ENCODE data around the gene HYLS1. TPM values are rescaled to one million over a fixed set of nuclear protein-coding genes. Genes with fewer than 3 reads are reported as not detected.
"Not testable (repeated sequence)": the region's sequence is repeated elsewhere in the genome, so short reads cannot be mapped to it uniquely, and the experiment has no call there.

HYLS1 gene
- total RNA-seq: 6.5 and 6.8 TPM in 2 replicates

- peaks cover 12% of the 10 kb centered on the region for H3K36me3 Mint-ChIP-seq (ENCODE audit: low read depth)
- DNase-seq (ENCODE audit: low spot score): peak; percentile 99
- peak within 1 kb of the TSS; percentile 82 for H3K4me3 Mint-ChIP-seq
- intact Hi-C loops (cut with micrococcal nuclease): loop anchor here (1.0 to 5.0 kb wide), 16 partner anchors 16 to 1214 kb away; partner anchors contain the start of genes CCDC15, CHEK1, EI24 and FAM118B
- peak within 1 kb of the TSS; percentile 97 for H3K27ac Mint-ChIP-seq
- peaks cover 6% of the 10 kb centered on the region for H3K27me3 Mint-ChIP-seq (ENCODE audit: insufficient read depth)
- peaks cover 35% of the 10 kb centered on the region for H3K4me1 Mint-ChIP-seq (ENCODE audit: low read depth)
- H3K9me3 Mint-ChIP-seq: no peaks in the 10 kb centered on the region
Observed at GRCh38 chr11:125887373-125888324, at the start of gene HYLS1. Gene HYLS1 (plus strand): TSS chr11:125887668. CDS start chr11:125899369, 11,701 bp downstream.

GRCh38 chr11:125842321-125842948 lies 45.0 kb upstream of the HYLS1 start:
- Mint-ChIP-seq H3K4me1 (ENCODE audit: low read depth) (no peaks in the 10 kb centered on the region), H3K27ac (no peak overlapping the region), H3K27me3 (ENCODE audit: insufficient read depth) (peaks cover 3% of the 10 kb centered on the region), H3K36me3 (ENCODE audit: low read depth) (no peaks in the 10 kb centered on the region), H3K9me3 (peaks cover 30% of the 10 kb centered on the region), H3K4me3 (no peak overlapping the region)
- DNase-seq (ENCODE audit: low spot score): no peak
- intact Hi-C loops (cut with micrococcal nuclease): no loop called here

- peaks cover 5% of the 10 kb centered on the region for H3K27me3 Mint-ChIP-seq (ENCODE audit: insufficient read depth)
- H3K36me3 Mint-ChIP-seq (ENCODE audit: low read depth): no peaks in the 10 kb centered on the region
- H3K4me3 Mint-ChIP-seq: no peak overlapping the region
- H3K4me1 Mint-ChIP-seq (ENCODE audit: low read depth): no peaks in the 10 kb centered on the region
- H3K9me3 Mint-ChIP-seq: peaks cover 36% of the 10 kb centered on the region
- no peak overlapping the region for H3K27ac Mint-ChIP-seq
- intact Hi-C loops (cut with micrococcal nuclease): no loop called here
- no peak for DNase-seq (ENCODE audit: low spot score)
Observed at GRCh38 chr11:125846188-125846587, 41.3 kb upstream of the HYLS1 start.

GRCh38 chr11:125857670-125858069 lies 29.8 kb upstream of the HYLS1 start:
- H3K27ac Mint-ChIP-seq; H3K4me3 Mint-ChIP-seq; H3K9me3 Mint-ChIP-seq; H3K36me3 Mint-ChIP-seq (ENCODE audit: low read depth); DNase-seq (ENCODE audit: low spot score); H3K4me1 Mint-ChIP-seq (ENCODE audit: low read depth); H3K27me3 Mint-ChIP-seq (ENCODE audit: insufficient read depth); intact Hi-C loops (cut with micrococcal nuclease): not testable (repeated sequence)

- H3K27ac Mint-ChIP-seq; DNase-seq (ENCODE audit: low spot score); H3K9me3 Mint-ChIP-seq; intact Hi-C loops (cut with micrococcal nuclease); H3K27me3 Mint-ChIP-seq (ENCODE audit: insufficient read depth); H3K4me3 Mint-ChIP-seq; H3K36me3 Mint-ChIP-seq (ENCODE audit: low read depth); H3K4me1 Mint-ChIP-seq (ENCODE audit: low read depth): not testable (repeated sequence)
Observed at GRCh38 chr11:125862786-125863185, 24.7 kb upstream of the HYLS1 start.

GRCh38 chr11:125865354-125865753 lies 22.1 kb upstream of the HYLS1 start:
- DNase-seq (ENCODE audit: low spot score); H3K9me3 Mint-ChIP-seq; H3K27me3 Mint-ChIP-seq (ENCODE audit: insufficient read depth); H3K36me3 Mint-ChIP-seq (ENCODE audit: low read depth); H3K27ac Mint-ChIP-seq; H3K4me3 Mint-ChIP-seq; intact Hi-C loops (cut with micrococcal nuclease); H3K4me1 Mint-ChIP-seq (ENCODE audit: low read depth): not testable (repeated sequence)

- intact Hi-C loops (cut with micrococcal nuclease): no loop called here
- no peak overlapping the region for H3K4me3 Mint-ChIP-seq
Observed at GRCh38 chr11:125869521-125869920, 17.9 kb upstream of the HYLS1 start.

GRCh38 chr11:125871391-125872137 lies 15.9 kb upstream of the HYLS1 start:
- H3K4me3 Mint-ChIP-seq: no peak overlapping the region
- no peaks in the 10 kb centered on the region for H3K9me3 Mint-ChIP-seq
- DNase-seq (ENCODE audit: low spot score): no peak
- intact Hi-C loops (cut with micrococcal nuclease): loop anchor here (5.0 to 10.0 kb wide), 2 partner anchors 147 to 299 kb away; no protein-coding TSS in a partner anchor
- H3K4me1 Mint-ChIP-seq (ENCODE audit: low read depth): no peaks in the 10 kb centered on the region
- peaks cover 11% of the 10 kb centered on the region for H3K27me3 Mint-ChIP-seq (ENCODE audit: insufficient read depth)
- no peaks in the 10 kb centered on the region for H3K36me3 Mint-ChIP-seq (ENCODE audit: low read depth)
- no peak overlapping the region for H3K27ac Mint-ChIP-seq

More at GRCh38 chr11:125869521-125869920, 17.9 kb upstream of the HYLS1 start:
- H3K27ac Mint-ChIP-seq: no peak overlapping the region
- DNase-seq (ENCODE audit: low spot score): no peak
- H3K4me1 Mint-ChIP-seq (ENCODE audit: low read depth): no peaks in the 10 kb centered on the region
- H3K9me3 Mint-ChIP-seq: peaks cover 5% of the 10 kb centered on the region
- no peaks in the 10 kb centered on the region for H3K36me3 Mint-ChIP-seq (ENCODE audit: low read depth)
- peaks cover 11% of the 10 kb centered on the region for H3K27me3 Mint-ChIP-seq (ENCODE audit: insufficient read depth)

GRCh38 chr11:125872138-125872491 lies 15.4 kb upstream of the HYLS1 start:
- DNase-seq (ENCODE audit: low spot score): no peak
- Mint-ChIP-seq H3K4me3 (no peak overlapping the region), H3K36me3 (ENCODE audit: low read depth) (no peaks in the 10 kb centered on the region), H3K4me1 (ENCODE audit: low read depth) (no peaks in the 10 kb centered on the region), H3K9me3 (no peaks in the 10 kb centered on the region), H3K27me3 (ENCODE audit: insufficient read depth) (peaks cover 11% of the 10 kb centered on the region), H3K27ac (no peak overlapping the region)
- intact Hi-C loops (cut with micrococcal nuclease): loop anchor here (5.0 to 10.0 kb wide), 2 partner anchors 147 to 300 kb away; no protein-coding TSS in a partner anchor

- DNase-seq (ENCODE audit: low spot score): no peak
- Mint-ChIP-seq H3K27ac (no peak overlapping the region), H3K9me3 (no peaks in the 10 kb centered on the region), H3K4me3 (no peak overlapping the region), H3K27me3 (ENCODE audit: insufficient read depth) (peaks cover 9% of the 10 kb centered on the region), H3K36me3 (ENCODE audit: low read depth) (no peaks in the 10 kb centered on the region), H3K4me1 (ENCODE audit: low read depth) (no peaks in the 10 kb centered on the region)
- intact Hi-C loops (cut with micrococcal nuclease): loop anchor here (1.0 to 10.0 kb wide), 6 partner anchors 149 to 912 kb away; no protein-coding TSS in a partner anchor
Observed at GRCh38 chr11:125873881-125874555, 13.4 kb upstream of the HYLS1 start.

GRCh38 chr11:125874556-125875124 lies 12.8 kb upstream of the HYLS1 start:
- Mint-ChIP-seq H3K27ac (no peak overlapping the region), H3K9me3 (no peaks in the 10 kb centered on the region), H3K27me3 (ENCODE audit: insufficient read depth) (peaks cover 9% of the 10 kb centered on the region), H3K4me1 (ENCODE audit: low read depth) (no peaks in the 10 kb centered on the region), H3K36me3 (ENCODE audit: low read depth) (no peaks in the 10 kb centered on the region), H3K4me3 (no peak overlapping the region)
- no peak for DNase-seq (ENCODE audit: low spot score)
- intact Hi-C loops (cut with micrococcal nuclease): loop anchor here (1.0 to 10.0 kb wide), 6 partner anchors 150 to 912 kb away; no protein-coding TSS in a partner anchor

- DNase-seq (ENCODE audit: low spot score): no peak
- no peaks in the 10 kb centered on the region for H3K9me3 Mint-ChIP-seq
- H3K4me1 Mint-ChIP-seq (ENCODE audit: low read depth): no peaks in the 10 kb centered on the region
- H3K27ac Mint-ChIP-seq: no peak overlapping the region
- H3K4me3 Mint-ChIP-seq: no peak overlapping the region
- intact Hi-C loops (cut with micrococcal nuclease): no loop called here
- peaks cover 2% of the 10 kb centered on the region for H3K36me3 Mint-ChIP-seq (ENCODE audit: low read depth)
- peaks cover 13% of the 10 kb centered on the region for H3K27me3 Mint-ChIP-seq (ENCODE audit: insufficient read depth)
Observed at GRCh38 chr11:125881291-125881690, 6.2 kb upstream of the HYLS1 start.

Data from activated T-helper 1 cell treated with anti-CD3 and anti-CD28 coated beads, Interleukin-12 subunit alpha, Interleukin-12 subunit beta, Interleukin-2, Interleukin-4 antibody, amounts not matched to agents 30 ng/mL and 10 ng/mL and 1 ng/mL, durations not matched to agents 14 hours and 24 hours and 36 hours (primary cell).